Kidney (tissue), 14 donors: ENCODE results near the gene LEMD2. TPM values are rescaled to one million over a fixed set of nuclear protein-coding genes. Genes with fewer than 3 reads are reported as not detected.

Experiments used
- DNase-seq, 5 donors: peaks; one replicate each; pipeline ENCODE4 v3.0.0-alpha.2; 2013 to 2020
- FAIRE-seq: peaks from 2 replicates; lab custom pipeline; 2012; peaks lifted over from hg19 to GRCh38; lab: Jason Lieb, UNC
- H3K27ac ChIP-seq, 2 donors: one replicate each; pipeline ENCODE4 v1.7.0; 2013; ENCODE audit warnings: low read depth in 2 of 2, low read length in 2 of 2, inconsistent platforms in 1 of 2
- H3K27me3 ChIP-seq: one replicate; pipeline ENCODE4 v1.7.1; 2013; ENCODE audit warnings: low read length, inconsistent platforms; ENCODE audit not compliant: control insufficient read depth, insufficient read depth
- H3K36me3 ChIP-seq, 3 donors: one replicate each; pipeline versions ENCODE4 v1.7.0 to v1.7.1; 2013; ENCODE audit warnings: low read length in 3 of 3, control low read depth in 1 of 3, inconsistent platforms in 1 of 3; ENCODE audit not compliant: insufficient read depth in 3 of 3, control insufficient read depth in 2 of 3
- H3K4me1 ChIP-seq, 3 donors: one replicate each; pipeline versions ENCODE4 v1.7.0 to v1.7.1; 2013; ENCODE audit warnings: low read length in 3 of 3, inconsistent platforms in 1 of 3, low read depth in 1 of 3; ENCODE audit not compliant: control insufficient read depth in 2 of 3, insufficient read depth in 2 of 3
- H3K4me3 ChIP-seq, 3 donors: one replicate each; pipeline versions ENCODE4 v1.7.0 to v1.8.1; 2013; ENCODE audit warnings: low read length in 3 of 3, control low read depth in 1 of 3, inconsistent platforms in 1 of 3
- H3K9ac ChIP-seq, 3 donors: one replicate each; pipeline versions ENCODE4 v1.7.0 to v1.7.1; 2013; ENCODE audit warnings: low read length in 3 of 3, control low read depth in 1 of 3, inconsistent platforms in 1 of 3
- H3K9me3 ChIP-seq, 3 donors: one replicate each; pipeline versions ENCODE4 v1.7.0 to v1.7.1; 2013; ENCODE audit warnings: low read length in 3 of 3, control low read depth in 1 of 3, inconsistent platforms in 1 of 3; ENCODE audit not compliant: control insufficient read depth in 2 of 3, insufficient read depth in 1 of 3
- CTCF ChIP-seq: IDR thresholded peaks from 3 replicates; pipeline ENCODE4 v1.5.1; 2012; ENCODE audit warnings: mild to moderate bottlenecking, moderate library complexity, borderline replicate concordance; ENCODE audit not compliant: insufficient read depth; ENCODE audit errors: extremely low read depth
- intact Hi-C: fragments of 100-400 bp; cut with DNase I; formaldehyde crosslinking; loops from one replicate; pipeline ENCODE4 v1.11.1; 2022
- polyA plus RNA-seq: library from polyadenylated mRNA; stranded (reverse); fragments of 350-450 nt; fragmentation: Illumina TruSeq; extraction: RNeasy Lipid Tissue Mini Kit (QIAGEN cat#74804); gene quantifications from one replicate; pipeline ENCODE4 v1.2.3, GENCODE V29; 2014; ENCODE audit warnings: low read depth, low replicate concordance; ENCODE audit not compliant: insufficient read depth
- total RNA-seq: library from RNA; stranded (reverse); fragmentation: NEBNext Ultra II Directional; extraction: Animal tissue kit (Norgen Biotek cat#: 25700); gene quantifications from one replicate; pipeline ENCODE4 v1.2.1, GENCODE V29; 2021
- donor health status: control.
- donor health status: control.
- donor health status: control.
- donor health status: control.
- donor health status: control.
- donor health status: DM: yes; HTN: yes; CAD: no.
- donor health status: Normal renal cell carcinoma (clear cell type).

Gene LEMD2
- total and polyA plus RNA-seq, 2 donors from 2014 or later, result 36.4 to 57.1 TPM

- no peaks in the 10 kb centered on the region for H3K27me3 ChIP-seq
- DNase-seq, result peak in 1 of 5 donors; percentile 12
- H3K27ac ChIP-seq, result no peak overlapping the region
- peaks cover 0 to 9% (median 0%) of the 10 kb centered on the region in 3 donors for H3K4me1 ChIP-seq
- no peak for FAIRE-seq
- H3K9ac ChIP-seq, result no peak overlapping the region
- H3K4me3 ChIP-seq, result no peak overlapping the region
- TF ChIP-seq CTCF, result no peak
- H3K36me3 ChIP-seq, result no peaks in the 10 kb centered on the region
- no peaks in the 10 kb centered on the region for H3K9me3 ChIP-seq
- intact Hi-C loops, result no loop called here
These were observed 28.6 kb upstream of the LEMD2 start for GRCh38 chr6:33817489-33817888.

GRCh38 chr6:33816911-33817310, 28.0 kb upstream of the LEMD2 start:
- Histone ChIP-seq H3K27me3 (no peaks in the 10 kb centered on the region), H3K9me3 (no peaks in the 10 kb centered on the region), H3K9ac (no peak overlapping the region), H3K4me1 (peaks cover 0 to 9% (median 0%) of the 10 kb centered on the region in 3 donors), H3K4me3 (no peak overlapping the region), H3K27ac (no peak overlapping the region), H3K36me3 (no peaks in the 10 kb centered on the region)
- intact Hi-C loops, result no loop called here
- DNase-seq, result peak in 1 of 5 donors; percentile 13
- TF ChIP-seq CTCF, result no peak
- FAIRE-seq, result no peak

- no peaks in the 10 kb centered on the region for H3K27me3 ChIP-seq
- FAIRE-seq (no peak), DNase-seq (peak in 3 of 5 donors; percentile 31 to 60 (median 35))
These were observed 26.9 kb upstream of the LEMD2 start for GRCh38 chr6:33815854-33816253.

More at GRCh38 chr6:33815854-33816253, 26.9 kb upstream of the LEMD2 start:
- TF ChIP-seq CTCF, result no peak
- Histone ChIP-seq H3K27ac (no peak overlapping the region), H3K36me3 (no peaks in the 10 kb centered on the region), H3K4me3 (no peak overlapping the region), H3K4me1 (peaks cover 0 to 9% (median 0%) of the 10 kb centered on the region in 3 donors), H3K9me3 (no peaks in the 10 kb centered on the region), H3K9ac (no peak overlapping the region)
- intact Hi-C loops, result no loop called here
